Activated T-helper 9 cell treated with anti-CD3 and anti-CD28 coated beads, Interleukin-2, amount 50 U/mL, for 16 hours (primary cell): ENCODE data around the gene GGA3.
A peak's percentile ranks its signal among the peaks of the same experiment; 100 is the strongest.
"Not testable (repeated sequence)": the region's sequence is repeated elsewhere in the genome, so short reads cannot be mapped to it uniquely, and the experiment has no call there.

Experiments
- DNase-seq: peaks from one replicate; pipeline ENCODE4 v3.0.0-alpha.2; 2020; ENCODE audit warnings: low read depth

GGA3 gene

DNA sequence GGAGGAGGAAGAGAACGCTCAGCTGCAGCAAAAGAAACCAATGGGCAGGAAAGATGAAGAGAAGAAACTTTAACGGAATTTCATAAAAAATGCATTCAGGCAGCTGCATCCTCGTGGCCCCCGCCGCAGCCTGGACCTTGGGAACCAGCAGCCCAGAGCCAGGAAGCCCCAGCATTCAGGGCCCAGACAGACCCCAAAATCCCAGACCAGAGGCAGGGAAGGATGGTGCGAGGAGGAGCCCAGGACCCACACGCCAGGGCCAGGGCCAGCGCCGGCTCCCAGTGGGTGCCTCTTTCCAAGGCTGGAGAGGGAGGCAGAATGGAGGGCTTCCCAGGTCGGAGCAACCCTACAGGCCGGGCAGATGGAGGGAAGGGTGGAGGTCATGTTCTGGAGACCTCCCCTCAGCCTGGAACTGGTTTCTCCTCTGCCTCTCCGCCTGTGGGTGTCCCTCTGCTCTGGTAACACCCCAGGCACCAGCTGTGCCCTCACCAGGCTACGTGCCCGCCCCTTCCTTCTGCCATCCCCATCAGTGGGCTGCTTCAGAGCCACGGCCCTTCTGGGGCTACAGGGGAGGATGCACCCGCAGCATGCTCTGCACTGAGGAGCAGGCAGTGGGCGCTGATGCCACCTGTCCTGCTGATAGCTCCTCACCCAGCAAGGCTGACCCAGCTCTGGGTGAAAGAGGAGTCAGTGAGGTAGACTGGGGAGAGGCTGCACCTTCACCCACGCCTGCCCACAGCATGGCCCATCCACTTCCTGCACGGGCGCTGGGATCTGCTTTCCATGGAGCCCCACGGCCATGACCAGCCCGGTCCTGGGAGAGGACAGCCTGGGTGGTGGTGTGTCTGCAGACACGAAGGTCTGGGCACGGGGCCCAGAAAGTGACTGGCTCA lies 10.8 kb upstream of the GGA3 start:
- no peak for DNase-seq

DNA sequence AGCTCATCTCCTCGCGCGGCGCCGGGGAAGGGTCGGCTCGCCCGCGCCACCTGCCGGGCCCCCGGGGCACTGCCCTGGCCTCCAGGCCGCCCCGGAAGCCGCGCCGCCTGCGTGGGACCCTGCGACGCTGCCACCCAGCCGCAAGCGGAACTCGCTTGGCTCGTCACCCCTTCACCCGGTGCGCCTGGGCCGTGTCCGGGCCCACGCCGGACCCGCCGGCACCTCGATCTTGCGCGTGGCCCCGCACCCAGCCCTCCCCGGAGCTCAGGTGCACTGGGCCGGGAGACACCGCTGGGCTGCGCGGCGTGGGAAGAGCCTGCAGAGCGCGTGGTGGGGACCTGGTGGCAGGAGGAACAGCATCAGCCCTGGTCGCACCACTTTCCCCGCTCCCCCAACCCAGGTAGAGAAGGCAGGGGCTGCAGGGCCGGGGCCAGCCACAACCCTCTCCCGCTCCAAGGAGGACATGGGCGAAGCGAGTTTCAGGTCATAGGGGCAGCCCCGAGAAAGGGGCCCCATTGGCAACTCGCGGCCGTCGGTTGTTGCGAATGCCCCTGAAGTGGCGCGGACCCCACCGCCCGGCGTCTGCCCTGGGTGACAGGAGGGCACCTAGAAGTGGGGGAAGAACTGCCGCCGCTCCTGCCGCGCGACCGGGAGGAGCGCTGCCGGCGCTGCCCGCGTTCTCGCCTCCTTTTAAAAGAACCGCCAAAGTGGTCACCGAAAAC lies 10.0 kb upstream of the GGA3 start:
- DNase-seq: peak; percentile 85

DNA sequence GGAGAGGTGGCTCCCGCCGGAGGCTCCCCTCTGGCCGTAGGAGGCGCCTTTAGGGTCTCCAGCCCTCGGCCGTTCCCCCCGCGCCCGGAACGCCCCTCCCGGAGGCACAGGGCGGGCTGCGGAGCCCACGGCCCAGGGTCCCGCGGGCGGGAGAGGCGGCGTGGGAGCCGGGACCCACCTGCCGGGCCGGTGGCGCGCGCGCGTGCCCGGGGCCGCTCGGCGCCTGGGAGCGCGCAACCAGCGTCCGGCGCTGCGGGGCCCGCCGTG lies 9.5 kb upstream of the GGA3 start, which contains the start of gene MIF4GD:
MIF4GD (minus strand) TSS at position 266 of the 267 bp plus-strand sequence. CDS start 1,036 bp downstream, outside the sequence.
- no peak for DNase-seq

DNA sequence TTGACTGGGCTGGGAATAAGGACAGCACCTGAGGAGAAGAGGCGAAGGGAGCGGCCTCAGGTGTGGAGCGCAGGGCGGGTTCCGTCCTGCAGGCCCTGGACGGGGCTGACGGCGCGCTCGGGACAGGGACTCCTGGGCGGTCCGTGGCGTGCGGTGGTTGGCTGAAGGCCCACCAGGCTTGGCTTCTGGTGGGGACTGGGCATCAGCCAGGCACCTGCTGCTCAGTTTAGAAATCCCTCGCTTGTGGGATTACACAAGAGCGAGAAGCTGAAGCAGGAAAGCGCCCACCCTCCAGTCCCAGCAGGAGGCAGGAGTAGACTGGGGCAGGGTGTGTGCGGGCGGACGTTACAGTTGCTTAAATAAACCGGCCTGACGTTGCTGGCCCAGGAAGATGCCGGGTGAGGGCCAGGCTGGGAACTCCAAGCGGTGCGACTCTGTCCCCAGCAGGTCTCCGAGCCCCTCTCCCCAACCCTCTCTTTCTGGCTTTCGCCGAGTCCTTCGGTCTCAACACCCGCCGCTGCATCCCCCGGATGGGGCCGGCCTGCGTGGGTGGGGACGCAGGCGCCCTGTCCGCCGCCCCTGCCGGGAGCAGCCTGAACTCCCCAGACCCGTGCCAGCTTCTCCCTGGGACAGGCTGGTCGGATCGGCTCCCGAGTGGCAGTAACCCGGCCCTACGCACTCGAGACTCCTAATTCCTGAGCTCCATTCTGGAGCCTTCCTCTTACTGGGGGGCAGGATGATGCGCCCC lies 9.0 kb upstream of the GGA3 start:
- DNase-seq: peak; percentile 36

DNA sequence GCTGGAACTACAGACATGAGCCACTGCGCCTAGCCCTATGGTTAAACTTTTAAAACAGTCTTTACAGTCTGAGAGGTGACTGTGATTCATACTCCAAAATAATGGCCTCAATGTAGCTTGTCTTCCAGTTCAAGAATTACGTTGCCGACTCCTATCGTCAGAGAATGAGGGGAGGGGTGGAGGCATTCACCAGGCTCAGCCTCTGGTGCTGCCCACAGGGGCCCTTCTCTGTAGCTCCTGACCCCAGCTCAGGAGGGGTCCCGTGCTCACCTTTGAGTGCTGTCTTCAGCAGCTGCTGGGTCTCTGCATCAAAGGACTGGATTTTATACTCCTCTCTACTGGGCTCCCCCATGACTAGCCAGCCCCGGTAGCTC lies 8.4 kb upstream of the GGA3 start:
- DNase-seq: no peak

DNA sequence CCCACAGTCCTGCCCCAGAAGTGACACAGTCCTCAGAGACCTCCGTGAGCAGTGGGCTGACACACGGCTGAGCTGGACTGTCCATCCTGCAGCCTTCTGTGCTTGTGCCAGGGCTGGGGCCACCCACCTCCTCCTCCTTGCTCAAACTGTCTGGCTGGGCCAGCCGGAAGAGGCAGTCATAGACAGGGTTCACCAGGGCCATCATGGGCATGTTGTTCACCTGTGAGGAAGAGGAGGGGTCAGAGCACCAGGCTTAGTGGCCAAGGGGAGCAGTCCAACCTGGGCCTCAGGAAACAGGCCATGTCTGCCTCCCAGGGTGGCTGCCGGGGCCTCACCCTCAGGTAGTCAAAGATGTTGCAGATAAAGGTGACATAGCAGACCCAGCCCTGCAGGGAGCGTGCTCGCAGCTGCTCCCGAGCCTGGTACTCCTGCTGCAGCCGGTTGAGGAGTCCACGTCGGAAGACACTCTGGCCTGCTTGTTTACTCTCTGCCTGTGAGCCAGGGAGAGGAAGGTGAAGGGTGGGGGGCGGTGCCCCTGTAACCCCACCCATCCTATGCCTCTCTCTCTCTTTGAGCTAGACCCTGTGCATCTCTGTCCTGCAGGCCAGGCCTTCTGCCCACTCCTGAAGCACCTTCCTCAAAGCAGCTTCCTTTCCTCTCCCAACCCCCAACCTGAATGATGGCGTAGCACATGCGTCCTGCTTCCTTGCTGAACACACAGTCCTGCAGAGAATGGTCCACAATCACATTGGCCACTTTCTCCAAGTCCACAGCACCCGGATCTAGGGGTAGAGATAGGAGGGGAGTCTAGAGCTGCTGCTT lies 6.2 kb upstream of the GGA3 start:
- DNase-seq: no peak

DNA sequence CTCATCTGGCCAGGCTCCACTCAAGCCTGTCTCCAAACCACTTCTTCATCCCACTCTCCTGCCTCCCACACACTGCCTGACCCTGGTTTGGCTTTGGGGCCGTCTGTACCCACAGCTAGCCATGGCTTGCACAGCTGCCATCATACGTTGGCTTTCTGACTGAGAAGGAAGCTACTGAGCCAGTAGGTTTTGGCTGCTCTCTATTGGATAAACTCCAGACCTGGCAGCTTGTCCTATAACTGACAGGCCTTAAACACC lies 5.7 kb upstream of the GGA3 start:
- no peak for DNase-seq

DNA sequence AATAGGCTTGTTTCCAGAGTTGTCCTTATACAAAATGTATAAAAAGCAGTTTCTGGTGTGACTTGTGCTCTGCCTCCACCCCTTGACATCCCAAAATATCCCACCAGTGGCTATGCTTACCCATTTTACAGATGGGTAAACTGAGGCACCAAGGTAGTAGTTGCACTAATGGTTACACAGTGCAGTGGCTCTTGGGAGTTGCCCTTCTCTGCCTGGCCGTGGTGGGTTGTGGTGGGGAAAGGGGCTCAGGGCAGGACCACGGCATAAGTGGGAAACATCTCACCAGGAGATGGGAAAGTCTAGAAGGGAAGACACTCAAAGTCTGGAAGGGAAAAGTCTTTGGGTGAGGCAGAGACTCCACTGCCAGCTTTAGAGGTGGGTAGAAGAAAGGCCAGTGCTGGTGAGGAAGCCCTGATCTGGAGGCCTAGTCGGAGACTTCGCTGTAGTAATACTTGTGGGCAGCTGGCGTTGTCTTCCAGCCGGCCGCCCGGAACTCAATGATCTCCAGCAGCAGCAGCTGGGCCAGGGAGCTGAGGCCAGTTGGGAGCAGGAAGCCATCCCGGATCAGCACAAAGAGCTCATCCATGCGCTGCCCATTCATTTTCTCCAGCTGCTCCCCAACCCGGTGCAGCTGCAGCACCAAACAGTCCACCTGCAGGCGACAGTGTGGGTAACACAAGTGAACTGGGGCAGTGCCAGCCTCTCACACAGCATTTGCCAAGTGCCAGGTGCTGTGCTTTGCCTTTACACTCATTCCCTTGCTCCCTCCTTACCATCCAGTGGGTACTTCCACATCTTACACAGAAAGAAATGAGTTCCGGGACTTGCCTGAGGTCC lies 5.1 kb upstream of the GGA3 start:
- no peak for DNase-seq

DNA sequence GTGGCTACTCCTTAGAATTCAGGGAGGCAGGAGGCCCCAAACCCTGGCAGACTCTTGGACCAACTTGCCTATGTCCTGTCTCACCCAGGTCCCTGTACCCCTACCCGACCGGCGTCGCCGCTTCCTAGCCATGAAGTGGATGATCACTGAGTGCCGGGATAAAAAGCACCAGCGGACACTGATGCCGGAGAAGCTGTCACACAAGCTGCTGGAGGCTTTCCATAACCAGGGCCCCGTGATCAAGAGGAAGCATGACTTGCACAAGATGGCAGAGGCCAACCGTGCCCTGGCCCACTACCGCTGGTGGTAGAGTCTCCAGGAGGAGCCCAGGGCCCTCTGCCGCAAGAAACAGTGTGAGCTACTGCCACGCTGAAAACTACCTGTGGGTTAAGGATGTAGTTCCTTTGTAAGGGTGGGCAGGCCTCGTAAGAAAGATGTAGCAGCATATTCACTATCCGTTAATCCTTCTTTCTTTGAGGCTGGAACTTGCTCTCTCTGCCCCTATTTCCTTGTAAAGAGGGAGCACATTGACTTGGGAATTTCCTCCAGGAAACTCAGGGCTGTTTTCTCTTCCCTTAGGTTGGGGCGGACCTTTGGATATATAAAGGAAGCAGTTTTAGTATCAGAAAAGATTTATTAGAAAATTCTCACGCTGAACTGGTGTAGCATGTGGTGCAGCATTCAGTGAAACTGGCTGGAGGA lies 4.4 kb upstream of the GGA3 start:
- DNase-seq: no peak

DNA sequence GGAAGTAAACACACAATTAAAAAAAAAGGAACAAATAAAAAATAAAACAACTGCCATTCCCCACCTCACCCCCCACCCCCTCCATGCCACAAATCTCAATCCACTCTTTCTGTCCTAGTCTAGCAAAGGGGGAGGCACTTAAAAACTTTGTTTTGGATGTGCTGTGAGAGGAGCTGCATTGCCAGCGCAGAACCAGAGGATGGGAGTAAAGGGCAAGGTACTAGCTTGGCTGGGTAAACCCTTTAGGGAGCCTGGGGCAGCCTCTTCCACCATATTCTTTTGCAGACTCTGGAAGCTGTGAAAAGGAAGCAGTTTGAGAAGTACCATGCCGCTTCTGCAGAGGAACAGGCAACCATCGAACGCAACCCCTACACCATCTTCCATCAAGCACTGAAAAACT lies 1.6 kb upstream of the GGA3 start:
- no peak for DNase-seq

DNA sequence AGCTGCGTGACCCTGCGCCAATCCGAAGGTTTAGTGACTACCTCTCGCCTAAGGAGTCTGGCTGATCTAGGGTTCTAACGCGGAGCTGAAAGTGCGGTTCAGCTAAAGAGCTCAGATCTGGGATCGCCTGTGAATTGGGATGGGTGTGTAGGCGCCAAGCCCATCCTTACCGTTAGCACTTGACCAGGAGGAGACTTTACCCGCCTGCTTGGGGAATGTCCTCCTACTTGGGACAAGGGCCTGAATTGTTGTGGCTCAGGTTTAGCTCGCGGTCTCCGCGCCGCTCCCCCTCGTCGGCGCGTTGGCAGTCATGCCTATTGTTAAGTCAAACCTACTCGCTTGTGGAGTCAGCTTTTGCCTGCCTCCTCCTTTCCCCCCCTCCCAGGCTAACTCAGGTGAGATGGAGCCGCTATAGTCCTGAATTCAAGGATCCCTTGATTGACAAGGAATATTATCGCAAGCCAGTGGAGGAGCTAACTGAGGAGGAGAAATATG lies 753 bp upstream of the GGA3 start:
- DNase-seq: no peak

DNA sequence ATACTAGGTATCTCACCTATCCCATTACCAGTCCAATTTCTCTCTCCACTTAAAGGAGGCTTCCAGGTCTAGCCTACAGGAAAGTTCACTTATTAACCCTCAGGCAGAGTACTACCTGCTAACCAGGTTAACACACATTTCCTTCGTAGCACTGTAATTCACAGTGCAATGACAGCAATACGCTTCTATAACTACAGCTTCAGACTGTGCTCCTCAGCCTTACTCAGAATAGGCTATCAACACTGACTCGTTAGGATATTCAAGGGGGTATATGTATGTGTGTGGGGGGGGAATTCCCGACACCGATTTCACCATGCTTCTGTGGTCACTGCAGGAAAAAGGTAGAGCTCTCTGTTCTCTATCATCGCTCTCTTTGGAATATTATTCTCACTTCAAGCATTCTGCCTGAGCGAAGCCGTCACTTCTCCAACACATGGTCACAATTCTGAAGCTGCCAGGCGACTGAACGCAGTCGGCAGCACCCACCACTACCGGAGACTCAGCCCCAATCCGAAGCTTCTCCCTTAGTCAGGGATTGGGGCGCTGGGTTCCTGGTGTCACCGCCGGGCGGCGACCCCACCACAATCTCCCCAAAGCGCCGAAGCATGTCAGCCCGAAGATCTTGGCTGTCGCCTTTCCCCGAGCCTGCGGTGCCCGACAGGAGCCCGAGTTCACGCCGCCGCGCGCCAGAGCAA lies 618 bp downstream of the GGA3 start:
- peak; percentile 37 for DNase-seq

DNA sequence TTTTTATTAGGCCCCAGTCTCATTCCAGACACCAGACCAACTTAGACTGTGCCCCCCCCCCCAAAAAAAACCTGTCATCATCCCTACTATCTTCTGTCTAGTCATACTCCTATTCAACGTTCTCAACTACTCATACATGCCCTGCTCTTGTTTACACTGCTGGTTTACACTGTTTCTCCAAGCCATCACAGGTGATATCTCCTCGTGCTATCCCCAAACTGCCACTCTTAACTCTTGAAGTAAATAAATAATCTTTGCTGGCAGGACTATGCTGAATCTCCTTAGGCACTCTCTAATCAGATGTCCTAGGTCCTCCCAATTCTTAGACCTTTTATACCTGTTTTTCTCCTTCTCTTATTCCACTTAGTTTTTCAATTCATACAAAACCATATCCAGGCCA lies 4.2 kb downstream of the GGA3 start:
- not testable (repeated sequence) for DNase-seq

DNA sequence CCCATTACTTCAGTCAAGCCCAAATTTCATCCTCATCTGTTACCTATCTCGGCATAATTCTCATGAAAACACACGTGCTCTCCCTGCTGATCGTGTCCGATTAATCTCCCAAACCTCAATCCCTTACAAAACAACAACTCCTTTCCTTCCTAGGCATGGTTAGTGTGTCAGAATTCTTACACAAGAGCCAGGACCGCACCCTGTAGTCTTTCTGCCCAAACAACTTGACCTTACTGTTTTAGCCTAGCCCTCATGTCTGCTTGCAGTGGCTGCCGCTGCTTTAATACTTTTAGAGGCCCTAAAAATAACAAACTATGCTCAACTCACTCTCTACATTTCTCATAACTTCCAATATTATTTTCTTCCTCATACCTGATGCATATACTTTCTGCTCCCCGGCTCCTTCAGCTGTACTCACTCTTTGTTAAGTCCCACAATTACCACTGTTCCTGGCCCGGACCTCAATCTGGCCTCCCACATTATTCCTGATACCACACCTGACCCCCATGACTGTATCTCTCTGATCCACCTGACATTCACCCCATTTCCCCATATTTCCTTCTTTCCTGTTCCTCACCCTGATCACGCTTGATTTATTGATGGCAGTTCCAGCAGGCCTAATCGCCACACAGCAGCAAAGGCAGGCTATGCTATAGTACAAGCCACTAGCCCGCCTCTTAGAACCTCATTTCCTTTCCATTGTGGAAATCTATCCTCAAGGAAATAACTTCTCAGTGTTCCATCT lies 5.3 kb downstream of the GGA3 start:
- DNase-seq: not testable (repeated sequence)

DNA sequence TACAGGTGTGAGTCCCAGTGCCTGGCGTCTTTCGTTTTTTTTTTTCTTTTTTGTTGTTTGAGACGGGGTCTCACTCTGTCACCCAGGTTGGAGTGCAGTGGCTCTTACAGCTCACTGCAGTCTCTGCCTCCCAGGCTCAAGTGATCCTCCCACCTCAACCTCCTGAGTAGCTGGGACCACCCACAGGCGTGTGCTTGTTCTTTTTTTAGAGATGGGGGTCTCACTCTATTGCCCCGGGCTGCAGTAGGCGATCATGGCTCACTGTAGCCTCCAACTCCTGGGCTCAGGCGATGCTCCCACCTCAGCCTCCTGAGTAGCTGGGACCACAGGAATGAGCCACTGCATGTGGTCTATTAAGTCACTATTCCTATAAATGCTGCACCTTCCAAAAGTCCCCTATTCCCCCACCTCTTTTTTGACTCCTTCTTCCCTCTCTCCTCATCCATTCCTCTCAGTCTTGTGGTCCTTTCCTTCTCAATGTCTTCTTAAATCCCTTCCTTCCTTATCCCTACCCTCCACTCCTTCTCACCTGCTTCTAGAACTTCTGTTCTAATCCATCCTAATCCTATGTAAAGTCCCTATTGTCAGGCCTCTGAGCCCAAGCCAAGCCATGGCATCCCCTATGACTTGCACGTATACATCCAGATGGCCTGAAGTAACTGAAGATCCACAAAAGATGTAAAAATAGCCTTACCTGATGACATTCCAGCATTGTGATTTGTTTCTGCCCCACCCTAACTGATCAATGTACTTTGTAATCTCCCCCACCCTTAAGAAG lies 9.2 kb downstream of the GGA3 start:
- no peak for DNase-seq

DNA sequence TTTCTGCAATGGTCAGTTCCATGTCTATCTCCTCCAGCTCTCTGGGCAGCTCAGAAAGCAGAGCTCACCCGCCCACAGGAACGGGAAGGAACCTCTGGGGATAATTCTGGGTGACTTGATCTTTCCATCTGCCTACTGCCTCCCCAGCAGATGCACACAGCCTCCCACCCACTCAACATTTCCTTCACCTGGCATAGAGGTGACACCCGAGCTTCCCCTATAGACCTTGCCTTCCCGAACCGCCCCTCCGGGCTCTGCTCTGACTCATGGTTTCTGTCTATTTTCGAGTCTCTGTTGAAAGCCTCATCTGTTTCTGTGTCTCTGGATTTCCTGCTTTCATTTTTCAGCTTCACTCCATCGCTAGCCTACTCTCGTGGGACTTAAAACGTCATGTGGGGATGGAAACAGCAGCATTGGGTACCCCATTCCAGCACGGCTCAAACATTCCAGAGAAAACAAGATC lies 11.4 kb downstream of the GGA3 start:
- DNase-seq: peak; percentile 74

DNA sequence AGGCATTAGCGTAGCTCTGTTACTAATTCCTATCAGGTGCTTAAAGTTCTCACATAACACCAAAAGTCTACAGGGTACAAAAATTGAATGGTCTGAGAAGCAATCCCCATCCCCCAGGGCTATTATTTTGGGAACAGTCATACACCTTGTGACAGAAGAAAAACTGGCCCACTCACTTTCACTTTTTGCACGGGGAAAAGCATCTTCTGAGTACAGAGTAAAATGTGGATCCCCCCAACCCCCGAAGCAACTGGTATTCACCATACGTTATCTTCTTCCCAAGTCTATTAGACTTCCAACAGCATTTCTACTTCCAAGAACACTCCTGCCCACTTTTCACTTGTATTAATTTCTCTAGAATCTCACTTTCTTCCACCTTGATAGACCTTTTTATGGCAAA lies 11.8 kb downstream of the GGA3 start:
- DNase-seq: no peak

DNA sequence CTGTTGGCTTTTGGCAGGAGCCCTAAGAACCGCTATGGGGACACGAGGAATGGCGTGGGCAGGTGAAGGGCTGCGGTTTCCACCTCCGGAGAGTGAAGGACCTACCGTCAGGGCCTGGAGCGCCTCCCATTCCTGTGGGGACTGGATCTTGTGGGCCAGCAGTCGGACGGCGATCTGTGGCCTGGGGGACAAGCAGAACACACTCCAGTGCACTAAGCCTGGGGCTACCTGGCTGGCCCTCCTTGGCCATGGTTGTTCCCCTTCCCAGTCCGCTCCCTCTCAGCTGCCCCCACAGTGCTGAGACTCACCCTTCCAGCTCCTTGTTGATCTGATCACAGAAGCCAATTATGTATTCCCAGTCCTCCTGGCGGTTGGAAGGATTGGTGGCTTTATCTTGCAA lies 15.0 kb downstream of the GGA3 start:
- no peak for DNase-seq
